Panc1 (cell line): ENCODE measurements around the gene SPATA31C2. TPM values are rescaled to one million over a fixed set of nuclear protein-coding genes. Genes with fewer than 3 reads are reported as not detected.

Experiments used
- ATAC-seq: fragments of 200-7000 bp; cut with Tn5 transposase; 2 replicates; pipeline ENCODE4 v1.9.1; 2020; ENCODE audit warnings: mild to moderate bottlenecking, moderate library complexity
- BruUV-seq: library from RNA; stranded (reverse); fragments of 400-500 nt; replicated peaks from 2 replicates; lab custom pipeline; 2021; lab: Mats Ljungman, UMichigan
- CTCF ChIA-PET: fragments of 300-600 bp; sonication (Branson Sonifier 250); formaldehyde crosslinking; loops from one replicate; lab custom pipeline; 2022; ENCODE audit warnings: antibody characterized with exemption; lab: Charles Lee
- POLR2A ChIA-PET: fragments of 300-600 bp; sonication (Branson Sonifier 250); formaldehyde crosslinking; loops from one replicate; lab custom pipeline; 2022; ENCODE audit warnings: antibody characterized with exemption; lab: Charles Lee
- DNase-seq: peaks from one replicate; pipeline ENCODE4 v3.0.0-alpha.2; 2010; ENCODE audit warnings: low read depth, low spot score
- H3K27ac ChIP-seq: 2 replicates; pipeline ENCODE4 v1.5.1; 2011; ENCODE audit warnings: mild to moderate bottlenecking, low read length, inconsistent platforms
- H3K27me3 ChIP-seq: fragments of 200-500 bp; sonication (Bioruptor generic); 2 replicates; pipeline ENCODE4 v1.6.0; 2014; ENCODE audit warnings: low read length, inconsistent platforms; ENCODE audit not compliant: control insufficient read depth, insufficient read depth
- H3K36me3 ChIP-seq: fragments of 200-500 bp; sonication (Bioruptor generic); 2 replicates; pipeline ENCODE4 v1.5.1; 2014; ENCODE audit warnings: inconsistent platforms, mild to moderate bottlenecking, low read length, moderate library complexity; ENCODE audit not compliant: control insufficient read depth, insufficient read depth
- H3K4me1 ChIP-seq: 2 replicates; pipeline ENCODE4 v1.5.1; 2011; ENCODE audit warnings: inconsistent platforms, mild to moderate bottlenecking, low read length, moderate library complexity; ENCODE audit not compliant: control insufficient read depth, insufficient read depth
- H3K4me3 ChIP-seq, 2 experiments: 2 replicates each; pipeline ENCODE4 v1.5.1; 2011 to 2012; ENCODE audit warnings: low read depth in 2 of 2, low read length in 2 of 2, mild to moderate bottlenecking in 2 of 2, inconsistent platforms in 1 of 2, moderate library complexity in 1 of 2
- H3K9me3 ChIP-seq: fragments of 200-500 bp; sonication (Bioruptor generic); 2 replicates; pipeline ENCODE4 v1.5.1; 2014; ENCODE audit warnings: low read depth, mild to moderate bottlenecking, inconsistent platforms, low read length, moderate library complexity; ENCODE audit not compliant: control insufficient read depth, insufficient read depth
- CTCF ChIP-seq: fragments of 450-650 bp; IDR thresholded peaks from 2 replicates; pipeline ENCODE4 v1.5.1; 2017; ENCODE audit warnings: mild to moderate bottlenecking
- POLR2AphosphoS5 ChIP-seq: IDR thresholded peaks from 2 replicates; pipeline ENCODE4 v1.6.1; 2012; ENCODE audit warnings: mild to moderate bottlenecking, low read depth, low read length, moderate library complexity
- REST ChIP-seq, 2 experiments: IDR thresholded peaks; 2 replicates each; pipeline ENCODE4 v1.6.1; 2011 to 2012; ENCODE audit warnings: low read depth in 2 of 2, control low read depth in 1 of 2, low read length in 1 of 2, mild to moderate bottlenecking in 1 of 2, moderate library complexity in 1 of 2; ENCODE audit not compliant: insufficient read depth in 1 of 2
- SIN3A ChIP-seq: IDR thresholded peaks from 2 replicates; pipeline ENCODE4 v1.6.1; 2012; ENCODE audit warnings: low read depth, mild to moderate bottlenecking, low read length, moderate library complexity, borderline replicate concordance; ENCODE audit not compliant: insufficient read depth
- TCF7L2 ChIP-seq: IDR thresholded peaks from 2 replicates; pipeline ENCODE4 v1.6.1; 2011; ENCODE audit warnings: mild to moderate bottlenecking, low read depth, low read length, inconsistent platforms
- in situ Hi-C: cut with HindIII; loops from 2 replicates; pipeline ENCODE4 v1.10.0; 2016; ENCODE audit warnings: low sequenced_read_pairs, low pct_unique_long_range_greater_than_20kb
- intact Hi-C: fragments of 100-400 bp; cut with micrococcal nuclease; formaldehyde crosslinking; loops from one replicate; pipeline ENCODE4 v1.10.0; 2022; ENCODE audit not compliant: unreplicated experiment
- total RNA-seq: library from RNA; stranded (reverse); gene quantifications from one replicate; pipeline ENCODE4 v1.2.1, GENCODE V29; 2021; ENCODE audit not compliant: unreplicated experiment

The SPATA31C2 gene
- total RNA-seq, 1 experiment from 2014 or later: not detected

DNA sequence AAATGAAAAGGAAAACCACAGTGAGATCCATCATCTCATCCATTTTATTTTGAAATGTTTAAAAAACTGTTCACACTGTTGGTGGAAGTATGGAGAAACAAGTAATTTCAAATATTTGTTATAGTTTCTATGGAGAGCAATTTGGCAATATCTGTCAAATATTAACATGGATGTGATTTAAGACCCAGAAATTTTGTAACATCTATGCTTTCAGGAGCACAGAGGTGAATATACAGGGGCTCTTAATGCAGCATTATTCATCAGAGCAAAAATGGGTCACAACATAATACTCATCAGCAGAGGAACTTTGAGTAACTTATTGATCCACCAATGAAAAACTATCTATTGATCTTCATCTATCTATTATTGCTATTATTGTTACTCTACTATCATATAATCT lies 31.4 kb upstream of the SPATA31C2 start:
- POLR2A ChIA-PET: no interaction called here
- in situ Hi-C loops: no loop called here

DNA sequence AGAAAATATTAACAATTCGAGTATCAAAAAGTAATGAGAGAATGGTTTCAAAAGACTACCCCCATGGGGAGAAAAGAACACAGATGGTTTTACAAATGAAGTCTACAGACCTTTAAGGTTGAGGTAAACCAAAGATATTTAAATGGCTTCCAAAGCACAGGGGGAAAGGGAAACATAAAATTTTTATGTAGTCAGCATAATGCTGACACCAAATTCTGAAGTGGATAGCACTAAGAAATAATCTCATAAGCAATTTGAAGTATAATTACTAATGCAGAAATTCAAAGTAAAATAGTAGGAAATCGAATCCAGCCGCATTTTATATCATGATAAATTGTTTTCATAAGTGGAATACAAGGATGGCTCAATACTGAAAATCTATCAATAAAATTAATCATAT lies 30.3 kb upstream of the SPATA31C2 start:
- Histone ChIP-seq H3K4me3 (no peak overlapping the region), H3K36me3 (no peaks in the 10 kb centered on the region), H3K27ac (no peak overlapping the region), H3K27me3 (no peaks in the 10 kb centered on the region), H3K9me3 (no peaks in the 10 kb centered on the region), H3K4me1 (no peaks in the 10 kb centered on the region)
- POLR2A ChIA-PET: no interaction called here
- DNase-seq (no peak), ATAC-seq (no peak)
- CTCF ChIA-PET: no interaction called here
- in situ Hi-C loops (no loop called here), intact Hi-C loops (no loop called here)
- no TSS peak for BruUV-seq
- TF ChIP-seq CTCF: no peak
- TF ChIP-seq POLR2AphosphoS5: no peak
- TF ChIP-seq SIN3A: no peak
- no peak for TF ChIP-seq TCF7L2
- no peak for TF ChIP-seq REST (IDR thresholded peaks at IDR 0.05; ENCODE audit: insufficient read depth in 1 of 2, low read depth in 2 of 2, low read length in 1 of 2)

More for the DNA sequence above, 31.4 kb upstream of the SPATA31C2 start:
- intact Hi-C loops: no loop called here
- DNase-seq: no peak
- no peak for ATAC-seq
- Histone ChIP-seq H3K4me3 (no peak overlapping the region), H3K4me1 (no peaks in the 10 kb centered on the region; the same call in 1 of the 2 replicates), H3K27me3 (no peaks in the 10 kb centered on the region), H3K27ac (no peak overlapping the region), H3K36me3 (no peaks in the 10 kb centered on the region), H3K9me3 (no peaks in the 10 kb centered on the region)
- TF ChIP-seq SIN3A: no peak
- no peak for TF ChIP-seq REST (IDR thresholded peaks at IDR 0.05; ENCODE audit: insufficient read depth in 1 of 2, low read depth in 2 of 2, low read length in 1 of 2)
- no peak for TF ChIP-seq CTCF
- TF ChIP-seq POLR2AphosphoS5: no peak
- TF ChIP-seq TCF7L2: no peak
- no TSS peak for BruUV-seq
- CTCF ChIA-PET: no interaction called here
